GM12865 (cell line): ENCODE measurements around the gene CYB5A.

Experiments used
- DNase-seq: peaks from one replicate; pipeline ENCODE4 v3.0.0; 2010; ENCODE audit warnings: low read depth
- H3K4me3 ChIP-seq: 2 replicates; pipeline ENCODE4 v1.5.1; 2011; ENCODE audit warnings: mild to moderate bottlenecking, low read depth, low read length, control low read depth
- CTCF ChIP-seq: IDR thresholded peaks from 2 replicates; pipeline ENCODE4 v1.5.1; 2011; ENCODE audit warnings: low read length, control low read depth, low read depth, inconsistent platforms; ENCODE audit not compliant: insufficient read depth; ENCODE audit errors: missing control alignments

The CYB5A gene

GRCh38 chr18:74239567-74239966 lies 52.2 kb downstream of the CYB5A start:
- no peak for DNase-seq
- H3K4me3 ChIP-seq = no peak overlapping the region
- TF ChIP-seq CTCF = no peak

DNA sequence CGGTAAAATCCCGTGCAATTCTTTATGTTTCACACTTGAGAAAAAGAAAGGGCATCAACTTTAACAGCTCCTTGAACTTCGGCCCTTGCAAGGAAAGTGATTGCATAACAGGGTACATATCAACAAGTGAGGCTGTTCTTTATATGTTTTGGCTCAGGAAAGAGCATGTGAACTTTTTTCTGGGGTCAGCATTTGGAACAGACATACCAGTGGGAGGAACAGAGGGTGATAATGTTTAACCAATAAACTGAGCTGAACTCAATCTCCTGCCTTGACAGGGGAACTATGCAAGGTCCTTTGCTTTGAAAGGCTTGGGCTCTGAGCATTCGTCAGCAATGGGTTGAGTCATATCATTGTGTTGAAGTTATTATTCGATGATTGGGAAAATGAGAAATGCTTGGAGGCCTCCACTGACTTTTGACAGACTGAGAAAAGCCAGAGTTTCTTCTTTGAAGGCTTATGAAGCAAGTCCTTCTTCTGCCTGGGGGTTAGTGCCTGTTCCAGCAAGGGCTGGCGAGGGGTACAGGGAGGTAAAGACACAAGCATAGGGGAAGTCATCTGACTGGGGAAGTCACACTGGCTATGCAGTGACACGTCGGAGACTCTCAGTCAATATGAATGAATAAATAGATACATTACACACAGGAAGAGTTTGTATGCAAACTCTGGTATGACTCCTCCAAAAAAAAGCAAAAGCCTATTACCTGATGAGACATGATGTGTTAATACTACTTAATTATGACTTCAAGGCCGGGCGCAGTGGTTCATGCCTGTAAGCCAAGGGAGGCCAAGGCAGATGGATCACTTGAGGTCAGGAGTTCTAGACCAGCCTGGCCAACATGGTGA lies 57.2 kb downstream of the CYB5A start:
- DNase-seq = no peak
- no peak overlapping the region for H3K4me3 ChIP-seq
- TF ChIP-seq CTCF = no peak

GRCh38 chr18:74233933-74234325 lies 57.8 kb downstream of the CYB5A start:
- no peak for DNase-seq
- no peak overlapping the region for H3K4me3 ChIP-seq
- no peak for TF ChIP-seq CTCF

GRCh38 chr18:74230922-74231714 lies 60.6 kb downstream of the CYB5A start:
- no peak overlapping the region for H3K4me3 ChIP-seq
- DNase-seq = no peak
- TF ChIP-seq CTCF = no peak

DNA sequence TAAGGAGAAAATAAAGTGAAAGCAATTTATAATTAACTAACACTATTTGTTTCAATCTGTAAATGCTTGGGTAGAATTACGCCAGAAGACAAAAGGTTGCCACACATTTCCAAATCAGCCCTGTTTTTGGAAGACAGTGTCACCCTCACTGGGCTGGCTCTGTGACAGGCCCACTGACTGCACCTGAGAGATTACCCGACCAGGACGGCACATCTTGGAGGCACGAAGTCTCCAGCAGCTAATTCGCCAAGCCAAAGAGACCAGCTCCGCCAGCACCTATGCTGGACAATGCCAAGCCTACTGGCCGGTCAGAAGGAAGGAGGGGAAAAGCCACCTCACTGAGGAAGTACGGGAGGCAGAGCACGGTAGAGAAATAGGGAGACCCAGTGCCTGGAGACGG lies 61.9 kb downstream of the CYB5A start:
- DNase-seq = no peak
- TF ChIP-seq CTCF = no peak
- H3K4me3 ChIP-seq = no peak overlapping the region

DNA sequence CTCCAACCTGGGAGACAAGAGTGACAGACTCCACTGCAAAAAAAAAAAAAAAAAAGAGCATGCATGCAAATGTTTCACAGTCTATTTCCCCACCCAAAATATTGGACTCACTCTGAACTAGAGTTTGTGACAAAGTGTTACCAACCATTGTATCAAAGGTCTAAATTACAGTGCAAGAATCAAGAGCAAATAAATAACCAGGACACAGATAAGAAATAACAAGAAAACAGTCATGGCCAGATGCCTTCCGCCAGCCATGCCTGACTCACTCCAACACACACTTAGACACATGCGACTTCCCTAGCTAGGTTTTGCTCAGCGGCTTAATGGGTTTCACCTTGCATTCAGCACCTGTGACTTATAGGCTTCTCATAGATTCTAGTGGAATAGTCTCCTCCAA lies 62.8 kb downstream of the CYB5A start:
- DNase-seq = no peak
- H3K4me3 ChIP-seq = no peak overlapping the region
- TF ChIP-seq CTCF = no peak
